ENCODE results near the gene TREM2.
A peak's percentile ranks its signal among the peaks of the same experiment; 100 is the strongest.
"Not testable (repeated sequence)": the region's sequence is repeated elsewhere in the genome, so short reads cannot be mapped to it uniquely, and the experiment has no call there.

TREM2 gene

GRCh38 chr6:41153992-41154625, 8.8 kb downstream of the TREM2 start, which contains the start of gene TREML1:
TREML1 (minus strand) TSS chr6:41154347; CDS start chr6:41154288, 59 bp downstream.
- no peak for DNase-seq

GRCh38 chr6:41153451-41153850, 9.5 kb downstream of the TREM2 start:
- no peak for DNase-seq

GRCh38 chr6:41150671-41151070, 12.2 kb downstream of the TREM2 start:
- DNase-seq = no peak

- DNase-seq = no peak
Measured at GRCh38 chr6:41147917-41148316, 15.0 kb downstream of the TREM2 start.

GRCh38 chr6:41136911-41137310, 26.0 kb downstream of the TREM2 start:
- no peak for DNase-seq

- DNase-seq = no peak
Measured at GRCh38 chr6:41135062-41135832, 27.7 kb downstream of the TREM2 start.

- DNase-seq = peak; percentile 10
Measured at GRCh38 chr6:41132254-41132653, 30.7 kb downstream of the TREM2 start.

GRCh38 chr6:41125282-41125681, 37.6 kb downstream of the TREM2 start:
- DNase-seq = no peak

- no peak for DNase-seq
Measured at GRCh38 chr6:41122918-41123317, 40.0 kb downstream of the TREM2 start.

- DNase-seq = no peak
Measured at GRCh38 chr6:41122373-41122772, 40.5 kb downstream of the TREM2 start.

- no peak for DNase-seq
Measured at GRCh38 chr6:41120058-41120457, 42.9 kb downstream of the TREM2 start.

- DNase-seq = no peak
Measured at GRCh38 chr6:41119508-41119907, 43.4 kb downstream of the TREM2 start.

GRCh38 chr6:41115027-41115426, 47.9 kb downstream of the TREM2 start:
- not testable (repeated sequence) for DNase-seq

- DNase-seq = no peak
Measured at GRCh38 chr6:41111017-41111416, 51.9 kb downstream of the TREM2 start.

Data from NCI-H2171 treated with DMSO at 0.1 percent for 48 hours (cell line).